Body of pancreas (tissue), 4 donors: ENCODE data around the gene MRPS18A.

Experiments used
- CTCF ChIP-seq, 7 experiments: fragments of 450-650 bp in 4 of 7; fragments of 200-600 bp in 3 of 7; sonication (generic) in 3 of 7; IDR thresholded peaks; one replicate each; pipeline ENCODE4 v1.5.1; 2016 to 2019; ENCODE audit warnings: antibody characterized with exemption in 7 of 7
- POLR2A ChIP-seq, 3 donors: fragments of 450-650 bp; IDR thresholded peaks; one replicate each; pipeline ENCODE4 v1.6.1; 2016; ENCODE audit warnings: antibody characterized with exemption in 3 of 3, mild to moderate bottlenecking in 2 of 3

- TF ChIP-seq POLR2A (IDR thresholded peaks at IDR 0.05) (no peak), CTCF (IDR thresholded peaks at IDR 0.05) (no peak)
Measured at GRCh38 chr6:43657221-43657802, 30.3 kb downstream of the MRPS18A start.
